Measurements from ENCODE around the gene ARRB2. TPM values are rescaled to one million over a fixed set of nuclear protein-coding genes. Genes with fewer than 3 reads are reported as not detected.
"Not testable (repeated sequence)": the region's sequence is repeated elsewhere in the genome, so short reads cannot be mapped to it uniquely, and the experiment has no call there.

ARRB2 gene
- total RNA-seq, 1 donor from 2014 or later: 189 TPM

DNA sequence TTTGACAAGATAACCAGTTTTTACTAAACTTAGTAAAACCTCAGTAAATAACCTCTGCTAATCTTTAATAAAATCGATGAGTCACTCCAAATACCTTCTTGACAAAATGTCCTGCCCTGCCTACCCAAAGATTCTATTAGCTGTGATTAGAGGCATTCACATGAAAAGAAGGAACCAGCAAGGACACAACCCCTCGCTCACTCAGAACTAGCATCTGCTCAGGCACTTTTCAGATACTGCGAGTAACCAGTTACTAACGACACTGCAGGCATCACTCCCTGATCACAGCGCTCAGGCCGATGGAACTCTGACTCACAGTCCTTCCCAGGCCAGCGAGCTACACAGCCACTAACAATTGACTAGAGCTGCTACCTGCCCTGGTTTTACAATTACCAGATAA, 30.8 kb upstream of the ARRB2 start:
- Mint-ChIP-seq H3K4me1 (peaks cover 17% of the 10 kb centered on the region), H3K9me3 (no peaks in the 10 kb centered on the region), H3K36me3 (ENCODE audit: low read depth) (peaks cover 63% of the 10 kb centered on the region), H3K27me3 (no peaks in the 10 kb centered on the region), H3K4me3 (no peak overlapping the region), H3K27ac (no peak overlapping the region)
- peak; percentile 53 for DNase-seq
- intact Hi-C loops (cut with micrococcal nuclease): no loop called here

DNA sequence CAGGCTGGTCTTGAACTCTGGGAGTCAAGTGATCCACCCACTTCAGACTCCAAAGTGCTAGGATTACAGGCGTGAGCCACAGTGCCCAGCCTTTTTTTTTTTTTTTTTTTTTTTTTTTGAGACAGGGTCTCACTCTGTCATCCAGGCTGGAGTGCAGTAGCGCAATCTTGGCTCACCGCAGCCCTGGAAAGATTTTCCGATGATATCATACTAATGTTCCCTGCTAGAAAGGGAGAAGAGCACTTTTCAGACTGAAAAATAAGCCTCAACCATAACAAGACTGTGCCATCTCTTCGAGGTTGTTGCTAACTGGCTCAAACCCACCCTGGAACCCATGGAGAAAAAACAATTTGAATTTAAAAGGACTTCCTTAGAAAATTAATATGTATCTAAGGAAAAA, 26.7 kb upstream of the ARRB2 start:
- H3K27ac Mint-ChIP-seq; H3K4me3 Mint-ChIP-seq; intact Hi-C loops (cut with micrococcal nuclease); DNase-seq; H3K9me3 Mint-ChIP-seq; H3K27me3 Mint-ChIP-seq: not testable (repeated sequence)
- Mint-ChIP-seq H3K36me3 (ENCODE audit: low read depth) (peaks cover 58% of the 10 kb centered on the region), H3K4me1 (peaks cover 18% of the 10 kb centered on the region)

DNA sequence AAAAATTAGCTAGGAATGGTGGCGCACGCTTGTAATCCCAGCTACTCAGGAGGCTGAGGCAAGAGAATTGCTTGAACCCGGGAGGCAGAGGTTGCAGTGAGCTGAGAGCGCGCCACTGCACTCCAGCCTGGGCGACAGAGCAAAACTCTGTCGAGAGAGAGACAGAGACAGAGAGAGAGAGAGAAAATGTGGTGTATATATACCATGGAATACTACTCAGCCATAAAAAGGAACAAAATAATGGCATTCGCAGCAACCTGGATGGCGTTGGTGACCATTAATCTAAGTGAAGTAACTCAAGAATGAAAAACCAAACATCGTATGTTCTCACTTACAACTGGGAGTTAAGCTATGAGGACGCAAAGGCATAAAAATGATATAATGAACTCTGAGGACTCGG, 20.6 kb upstream of the ARRB2 start:
- Mint-ChIP-seq H3K36me3 (ENCODE audit: low read depth) (peaks cover 65% of the 10 kb centered on the region), H3K4me1 (peaks cover 28% of the 10 kb centered on the region)
- intact Hi-C loops (cut with micrococcal nuclease); DNase-seq; H3K27ac Mint-ChIP-seq; H3K27me3 Mint-ChIP-seq; H3K9me3 Mint-ChIP-seq; H3K4me3 Mint-ChIP-seq: not testable (repeated sequence)

DNA sequence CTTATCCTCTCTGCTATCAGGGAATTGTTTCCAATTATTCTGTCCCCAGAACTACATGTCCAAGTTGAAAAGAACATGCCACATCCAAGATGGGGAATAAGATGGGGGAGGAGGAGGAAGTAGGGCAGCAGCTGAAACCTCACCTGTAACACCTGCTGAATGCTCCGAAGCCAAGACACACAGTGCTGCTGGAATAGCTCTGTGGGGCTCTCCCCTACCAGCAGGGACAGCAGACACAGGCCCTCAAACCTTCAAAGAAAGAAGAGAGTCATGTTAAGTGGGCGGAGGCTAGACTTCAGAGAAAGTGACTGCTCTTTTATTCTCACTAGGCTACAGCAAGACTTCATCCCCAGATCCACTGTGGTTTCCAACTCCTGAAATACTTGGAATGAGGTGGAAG, 19.7 kb upstream of the ARRB2 start:
- DNase-seq: peak; percentile 48
- no peaks in the 10 kb centered on the region for H3K27me3 Mint-ChIP-seq
- intact Hi-C loops (cut with micrococcal nuclease): no loop called here
- H3K9me3 Mint-ChIP-seq: no peaks in the 10 kb centered on the region
- H3K4me3 Mint-ChIP-seq: no peak overlapping the region
- H3K27ac Mint-ChIP-seq: no peak overlapping the region
- peaks cover 29% of the 10 kb centered on the region for H3K4me1 Mint-ChIP-seq
- peaks cover 62% of the 10 kb centered on the region for H3K36me3 Mint-ChIP-seq (ENCODE audit: low read depth)

DNA sequence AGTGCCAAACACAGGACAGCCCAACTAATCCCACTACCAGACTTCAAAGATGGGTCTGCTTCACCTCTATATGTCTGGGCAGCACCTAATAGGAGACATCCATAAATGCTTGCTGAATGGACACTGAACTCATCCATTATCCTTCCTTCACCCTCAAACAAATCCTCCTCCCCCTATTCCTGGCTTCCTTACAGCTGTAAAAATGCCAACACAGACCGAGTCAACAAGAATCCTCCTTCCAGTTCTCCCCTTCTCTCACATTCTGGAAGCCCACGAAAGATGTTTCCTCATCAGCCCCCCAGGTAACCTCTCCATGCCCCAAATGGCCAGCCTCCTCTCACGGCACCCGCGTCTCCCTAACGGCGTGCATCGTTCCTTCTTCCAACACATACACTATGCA, 18.7 kb upstream of the ARRB2 start:
- H3K27ac Mint-ChIP-seq: no peak overlapping the region

DNA sequence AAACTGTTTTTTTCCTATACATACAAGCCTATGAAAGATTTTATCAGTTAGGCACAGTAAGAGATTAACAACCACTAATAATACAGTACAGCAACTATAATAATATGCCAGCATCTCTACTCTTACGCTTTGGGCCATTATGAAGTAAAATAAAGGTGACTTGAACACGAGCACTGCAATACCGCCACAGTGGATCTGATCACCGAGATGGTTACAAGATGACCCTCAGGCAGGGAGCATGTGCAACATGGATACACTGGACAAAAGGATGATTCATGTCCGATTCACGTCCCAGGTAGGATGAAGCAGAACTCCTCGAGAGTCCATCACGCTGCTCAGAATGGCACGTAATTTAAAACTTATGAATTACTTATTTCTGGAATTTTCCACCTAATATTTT, 17.0 kb upstream of the ARRB2 start:
- H3K36me3 Mint-ChIP-seq (ENCODE audit: low read depth): peaks cover 58% of the 10 kb centered on the region
- H3K27me3 Mint-ChIP-seq: no peaks in the 10 kb centered on the region
- intact Hi-C loops (cut with micrococcal nuclease): no loop called here
- no peak for DNase-seq
- H3K27ac Mint-ChIP-seq: no peak overlapping the region
- H3K4me1 Mint-ChIP-seq: peaks cover 35% of the 10 kb centered on the region
- H3K4me3 Mint-ChIP-seq: no peak overlapping the region
- no peaks in the 10 kb centered on the region for H3K9me3 Mint-ChIP-seq

More for the DNA sequence above, 18.7 kb upstream of the ARRB2 start:
- H3K27me3 Mint-ChIP-seq: no peaks in the 10 kb centered on the region
- H3K9me3 Mint-ChIP-seq: no peaks in the 10 kb centered on the region
- H3K36me3 Mint-ChIP-seq (ENCODE audit: low read depth): peaks cover 66% of the 10 kb centered on the region
- intact Hi-C loops (cut with micrococcal nuclease): no loop called here
- H3K4me1 Mint-ChIP-seq: peaks cover 36% of the 10 kb centered on the region
- DNase-seq: peak; percentile 45
- no peak overlapping the region for H3K4me3 Mint-ChIP-seq

DNA sequence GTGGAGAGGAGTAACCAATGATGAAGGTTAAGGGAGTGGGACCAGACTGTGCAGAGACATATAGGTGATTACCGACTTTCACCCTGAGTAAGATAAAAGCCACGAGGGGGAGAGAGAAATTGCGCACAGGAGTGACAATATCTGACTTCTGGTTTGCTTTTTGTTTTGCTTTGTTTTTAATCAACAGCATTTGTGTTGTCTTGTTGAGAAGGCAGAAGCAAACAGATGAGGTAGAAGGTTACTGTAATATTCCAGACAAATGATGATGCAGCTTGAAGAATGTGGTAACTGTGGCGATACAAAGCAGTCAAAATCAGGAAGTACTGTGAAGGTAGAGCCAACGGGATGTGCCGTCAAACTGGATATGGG, 14.0 kb upstream of the ARRB2 start:
- DNase-seq: peak; percentile 74
- Mint-ChIP-seq H3K9me3 (no peaks in the 10 kb centered on the region), H3K4me3 (peak overlapping the region; percentile 47), H3K4me1 (peaks cover 28% of the 10 kb centered on the region), H3K27me3 (no peaks in the 10 kb centered on the region), H3K36me3 (ENCODE audit: low read depth) (peaks cover 32% of the 10 kb centered on the region), H3K27ac (peak overlapping the region; percentile 89)
- intact Hi-C loops (cut with micrococcal nuclease): no loop called here

DNA sequence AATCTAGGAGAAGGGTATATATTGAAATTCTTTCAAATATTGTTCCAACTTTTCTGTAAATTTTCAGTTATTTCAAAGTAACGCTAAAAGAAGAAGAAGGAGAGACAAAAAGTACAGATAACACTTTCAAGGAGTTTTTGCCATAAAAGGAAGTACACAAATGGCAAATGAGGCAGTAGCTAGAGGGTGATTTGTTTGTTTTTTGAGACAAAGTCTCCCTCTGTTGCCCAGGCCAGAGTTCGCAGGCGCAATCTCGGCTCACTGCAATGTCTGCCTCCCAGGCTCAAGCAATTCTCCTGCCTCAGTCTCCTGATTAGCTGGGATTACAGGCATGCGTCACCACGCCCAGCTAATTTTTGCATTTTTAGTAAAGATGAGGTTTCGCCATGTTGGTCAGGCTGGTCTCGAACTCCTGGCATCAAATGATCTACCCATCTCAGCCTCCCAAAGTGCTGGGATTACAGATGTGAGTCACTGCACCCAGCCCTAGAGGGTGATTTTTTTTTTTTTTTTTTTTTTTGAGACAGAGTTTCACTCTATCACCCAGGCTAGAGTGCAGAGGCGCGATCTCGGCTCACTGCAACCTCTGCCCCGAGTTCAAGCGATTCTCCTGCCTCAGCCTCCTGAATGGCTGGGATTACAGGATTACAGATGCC, 10.9 kb upstream of the ARRB2 start:
- H3K27ac Mint-ChIP-seq, H3K9me3 Mint-ChIP-seq, H3K4me3 Mint-ChIP-seq, H3K27me3 Mint-ChIP-seq: not testable (repeated sequence)
- Mint-ChIP-seq H3K4me1 (peaks cover 39% of the 10 kb centered on the region), H3K36me3 (ENCODE audit: low read depth) (peaks cover 31% of the 10 kb centered on the region)
- intact Hi-C loops (cut with micrococcal nuclease): loop anchor here (5.0 kb wide), 1 partner anchor 142 kb away; the partner anchor contains the start of gene MYBBP1A
- peak; percentile 50 for DNase-seq

DNA sequence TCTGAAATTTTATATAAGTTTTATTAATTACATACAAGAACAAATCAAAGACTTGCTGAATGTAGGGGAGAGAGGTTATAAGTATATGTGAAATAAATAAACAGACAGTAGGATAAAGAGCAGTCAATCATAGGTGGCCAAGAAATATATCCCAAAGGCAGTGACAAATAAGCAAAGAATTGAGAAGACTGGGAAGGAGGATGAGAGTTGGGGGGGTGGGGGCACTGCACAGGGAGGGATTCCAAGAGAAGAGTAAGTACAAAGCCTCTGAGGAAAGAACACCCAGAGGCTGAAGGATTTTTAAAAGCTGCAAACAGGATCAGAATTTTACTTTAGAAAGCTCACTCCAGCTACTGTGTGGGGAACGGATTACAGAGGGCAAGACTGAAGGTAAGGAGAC, 9.3 kb upstream of the ARRB2 start:
- intact Hi-C loops (cut with micrococcal nuclease): loop anchor here (5.0 kb wide), 1 partner anchor 144 kb away; the partner anchor contains the start of gene MYBBP1A
- peaks cover 43% of the 10 kb centered on the region for H3K4me1 Mint-ChIP-seq
- H3K27me3 Mint-ChIP-seq: no peaks in the 10 kb centered on the region
- H3K9me3 Mint-ChIP-seq: no peaks in the 10 kb centered on the region
- peak overlapping the region; percentile 95 for H3K4me3 Mint-ChIP-seq
- no peak for DNase-seq
- H3K36me3 Mint-ChIP-seq (ENCODE audit: low read depth): peaks cover 28% of the 10 kb centered on the region
- peak overlapping the region; percentile 18 for H3K27ac Mint-ChIP-seq

DNA sequence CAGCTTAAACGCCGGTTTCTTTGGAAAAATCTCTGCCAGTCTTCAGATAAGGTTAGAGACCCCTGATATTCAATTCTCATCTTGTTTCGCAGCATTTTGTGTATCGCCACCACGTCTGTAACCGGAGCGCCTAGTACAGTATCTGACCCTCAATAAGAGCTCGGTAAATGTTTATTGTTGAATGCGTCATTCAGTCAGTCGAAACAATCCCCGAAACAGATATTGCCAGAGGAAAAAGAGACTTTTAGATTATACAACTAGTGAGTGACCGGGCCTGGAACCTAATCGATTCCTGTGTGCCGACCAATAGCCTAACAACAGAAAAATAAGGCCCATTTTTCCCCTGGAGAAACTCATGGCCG, 7.1 kb upstream of the ARRB2 start:
- Mint-ChIP-seq H3K36me3 (ENCODE audit: low read depth) (peaks cover 21% of the 10 kb centered on the region), H3K27me3 (no peaks in the 10 kb centered on the region), H3K4me3 (peak overlapping the region; percentile 95), H3K9me3 (no peaks in the 10 kb centered on the region), H3K27ac (peak overlapping the region; percentile 94), H3K4me1 (peaks cover 41% of the 10 kb centered on the region)
- no peak for DNase-seq
- intact Hi-C loops (cut with micrococcal nuclease): loop anchor here (5.0 kb wide), 1 partner anchor 146 kb away; the partner anchor contains the start of gene MYBBP1A

DNA sequence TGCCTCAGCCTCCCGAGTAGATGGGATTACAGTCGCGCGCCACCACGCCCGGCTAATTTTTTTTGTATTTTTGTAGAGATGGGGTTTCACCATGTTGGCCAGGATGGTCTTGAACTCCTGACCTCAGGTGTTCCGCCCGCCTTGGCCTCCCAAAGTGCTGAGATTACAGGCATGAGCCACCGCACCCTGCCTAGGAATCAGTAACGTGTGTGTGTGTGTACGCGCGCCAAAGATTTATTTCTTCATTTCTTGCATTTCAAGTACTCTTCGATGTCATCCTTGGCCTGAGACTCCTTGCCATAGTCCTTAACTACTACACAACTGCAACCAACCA, 5.9 kb upstream of the ARRB2 start:
- DNase-seq, H3K9me3 Mint-ChIP-seq, H3K27me3 Mint-ChIP-seq: not testable (repeated sequence)
- Mint-ChIP-seq H3K27ac (peak overlapping the region; percentile 94), H3K36me3 (ENCODE audit: low read depth) (peaks cover 21% of the 10 kb centered on the region), H3K4me1 (peaks cover 45% of the 10 kb centered on the region), H3K4me3 (peak overlapping the region; percentile 95)
- intact Hi-C loops (cut with micrococcal nuclease): loop anchor here (5.0 kb wide), 1 partner anchor 147 kb away; the partner anchor contains the start of gene MYBBP1A

DNA sequence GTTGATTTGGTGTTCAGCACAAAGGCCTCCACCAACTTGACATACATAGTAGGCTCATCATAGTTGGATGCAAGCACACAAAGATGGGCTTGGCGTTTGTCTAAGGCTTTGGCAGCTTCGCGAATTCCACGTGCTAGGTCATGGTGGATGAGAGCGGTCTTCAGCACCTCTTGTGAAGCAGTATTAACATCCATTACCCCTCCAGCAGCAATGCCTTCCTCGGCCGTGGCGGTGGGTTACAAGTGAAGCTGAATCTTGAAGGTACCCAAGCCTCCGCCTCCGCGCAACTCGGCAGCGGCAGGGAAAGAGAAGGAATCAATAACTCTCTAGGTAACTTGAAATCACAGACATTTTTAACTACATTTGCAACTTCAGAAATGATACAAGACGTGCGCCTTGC, 5.4 kb upstream of the ARRB2 start:
- Mint-ChIP-seq H3K27me3 (no peaks in the 10 kb centered on the region), H3K9me3 (no peaks in the 10 kb centered on the region), H3K27ac (peak overlapping the region; percentile 94), H3K4me3 (peak overlapping the region; percentile 95), H3K36me3 (ENCODE audit: low read depth) (peaks cover 21% of the 10 kb centered on the region), H3K4me1 (peaks cover 50% of the 10 kb centered on the region)
- intact Hi-C loops (cut with micrococcal nuclease): loop anchor here (5.0 kb wide), 1 partner anchor 148 kb away; the partner anchor contains the start of gene MYBBP1A
- DNase-seq: peak; percentile 64

DNA sequence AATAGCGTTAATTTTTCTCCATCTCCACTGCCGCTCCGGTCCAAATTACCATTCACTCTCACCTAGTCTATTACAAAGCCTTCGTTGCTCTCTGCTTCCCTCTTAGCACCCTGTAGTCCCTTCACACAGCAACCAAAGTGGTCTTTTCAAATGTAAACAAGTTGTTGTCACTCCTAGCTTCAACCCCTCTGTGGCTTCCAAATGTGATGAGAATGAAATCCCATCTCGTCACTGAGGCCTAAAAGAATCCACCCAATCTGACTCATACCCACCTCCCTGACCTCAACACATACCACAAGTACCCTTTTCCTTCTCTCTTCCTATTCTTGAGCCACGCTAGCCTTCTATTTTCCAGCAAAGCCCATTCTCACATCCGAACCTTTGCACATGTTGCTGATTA, 4.3 kb upstream of the ARRB2 start:
- peaks cover 48% of the 10 kb centered on the region for H3K4me1 Mint-ChIP-seq
- H3K27me3 Mint-ChIP-seq: no peaks in the 10 kb centered on the region
- H3K9me3 Mint-ChIP-seq: no peaks in the 10 kb centered on the region
- H3K27ac Mint-ChIP-seq: peak overlapping the region; percentile 39
- peak overlapping the region; percentile 48 for H3K4me3 Mint-ChIP-seq
- peak; percentile 54 for DNase-seq
- H3K36me3 Mint-ChIP-seq (ENCODE audit: low read depth): peaks cover 24% of the 10 kb centered on the region
- intact Hi-C loops (cut with micrococcal nuclease): no loop called here

DNA sequence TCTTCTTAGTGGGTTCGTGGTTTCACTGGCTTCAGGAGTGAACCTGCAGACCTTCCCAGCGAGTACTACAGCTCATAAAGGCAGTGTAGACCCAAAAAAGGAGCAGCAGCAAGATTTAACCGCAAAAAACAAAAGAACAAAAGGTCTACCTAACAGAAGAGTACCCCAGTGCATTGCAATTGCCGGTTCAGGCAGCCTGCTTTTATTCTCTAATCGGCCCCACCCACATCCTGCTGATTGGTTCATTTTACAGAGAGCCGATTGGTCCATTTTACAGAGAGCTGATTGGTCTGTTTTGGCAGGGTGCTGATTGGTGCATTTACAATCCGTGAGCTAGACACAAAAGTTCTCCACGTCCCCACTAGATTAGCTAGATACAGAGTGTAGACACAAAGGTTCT, 2.0 kb upstream of the ARRB2 start:
- Mint-ChIP-seq H3K27me3 (no peaks in the 10 kb centered on the region), H3K4me3 (peak overlapping the region; percentile 18), H3K27ac (peak overlapping the region; percentile 68), H3K36me3 (ENCODE audit: low read depth) (peaks cover 14% of the 10 kb centered on the region), H3K9me3 (no peaks in the 10 kb centered on the region), H3K4me1 (peaks cover 44% of the 10 kb centered on the region)
- intact Hi-C loops (cut with micrococcal nuclease): no loop called here
- peak; percentile 90 for DNase-seq
